ENCODE measurements around the gene RNF145. TPM values are rescaled to one million over a fixed set of nuclear protein-coding genes. Genes with fewer than 3 reads are reported as not detected.

Gene RNF145
- total and polyA plus RNA-seq, 2 of the 13 experiments (the other 11 are each of a cell fraction or from before 2014, with no cell fraction given) = 24.6 TPM

DNA sequence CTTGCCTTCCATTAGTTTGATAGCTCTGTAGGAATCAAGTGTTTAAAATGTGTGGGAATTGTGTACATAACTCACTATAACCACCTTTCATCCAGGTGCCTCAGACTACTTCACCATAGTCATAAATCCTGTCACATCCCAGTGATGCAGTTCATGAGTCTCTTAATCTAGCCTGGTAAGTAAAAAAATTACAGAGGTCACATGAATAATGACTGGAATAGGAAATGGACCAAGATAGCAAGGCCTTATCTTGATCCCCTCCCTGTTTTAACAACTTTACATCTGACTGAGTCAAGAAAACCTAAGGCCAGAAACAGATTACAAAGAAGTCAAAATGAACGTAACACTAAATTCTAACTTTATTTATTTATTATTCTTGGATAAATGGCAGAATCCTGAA is 1.5 kb upstream of the RNF145 start:
- FAIRE-seq (no peak), DNase-seq (ENCODE audit: low spot score) (no peak), ATAC-seq (no peak)
- Histone ChIP-seq H3K27me3 (ENCODE audit: control insufficient read depth in 1 of 2, insufficient read depth in 2 of 2, low read length in 2 of 2) (no peaks in the 10 kb centered on the region; a peak in 1 of 5 replicates), H4K20me1 (ENCODE audit: insufficient read depth, low read length) (no peaks in the 10 kb centered on the region), H2AFZ (ENCODE audit: low read length) (no peak overlapping the region), H3K4me1 (ENCODE audit: insufficient read depth, low read length) (peaks cover 24% of the 10 kb centered on the region), H3K27ac (ENCODE audit: extremely low read length, insufficient read depth, low read length) (no peak overlapping the region), H3K79me2 (ENCODE audit: insufficient read depth, low read length) (peaks cover 31% of the 10 kb centered on the region), H3K36me3 (replicated peaks in 1 of 2; ENCODE audit: control insufficient read depth in 1 of 2, insufficient read depth in 2 of 2, low read length in 2 of 2) (no peaks in the 10 kb centered on the region), H3K9me3 (ENCODE audit: low read length) (no peaks in the 10 kb centered on the region), H3K4me2 (ENCODE audit: low read depth, low read length) (no peak overlapping the region), H3K9ac (ENCODE audit: insufficient read depth, low read depth, low read length) (no peak overlapping the region), H3K4me3 (replicated peaks in 1 of 3; ENCODE audit: insufficient read depth in 1 of 3, low read depth in 2 of 3, low read length in 3 of 3) (no peak overlapping the region)
- CTCF ChIA-PET (ENCODE audit: low intra/inter-chr PET ratio, low total read pairs) = no interaction called here
- no TSS peak for BruUV-seq (replicated peaks)
- 100% methylated on average over 1 of the region's 1 CpG for WGBS (ENCODE audit: low lambda C conversion rate)
- POLR2A ChIA-PET = no interaction called here
- in situ Hi-C loops (cut with HindIII; ENCODE audit: extremely low pct_ligation_motif_present, low pct_unique_long_range_greater_than_20kb) = no loop called here
- TF ChIP-seq MIER2 (CRISPR knock-in tag; IDR thresholded peaks at IDR 0.05) (no peak), ZBTB25 (CRISPR knock-in tag; IDR thresholded peaks at IDR 0.05) (no peak), ZNF850 (CRISPR knock-in tag; conservative IDR thresholded peaks at IDR 0.05) (no peak), BATF2 (CRISPR knock-in tag; IDR thresholded peaks at IDR 0.05) (no peak), ZNF710 (CRISPR knock-in tag; IDR thresholded peaks at IDR 0.05; ENCODE audit: borderline replicate concordance) (no peak), KDM3A (CRISPR knock-in tag; IDR thresholded peaks at IDR 0.05; ENCODE audit: low read depth) (no peak), ZEB1 (IDR thresholded peaks at IDR 0.05; ENCODE audit: insufficient replicate concordance, low read depth) (no peak), IKZF4 (CRISPR knock-in tag; IDR thresholded peaks at IDR 0.05; ENCODE audit: borderline replicate concordance, low read depth, not compliant biosample characterization) (no peak), ZNF619 (CRISPR knock-in tag; IDR thresholded peaks at IDR 0.05) (no peak)
- TF ChIP-seq, protein P1, sequence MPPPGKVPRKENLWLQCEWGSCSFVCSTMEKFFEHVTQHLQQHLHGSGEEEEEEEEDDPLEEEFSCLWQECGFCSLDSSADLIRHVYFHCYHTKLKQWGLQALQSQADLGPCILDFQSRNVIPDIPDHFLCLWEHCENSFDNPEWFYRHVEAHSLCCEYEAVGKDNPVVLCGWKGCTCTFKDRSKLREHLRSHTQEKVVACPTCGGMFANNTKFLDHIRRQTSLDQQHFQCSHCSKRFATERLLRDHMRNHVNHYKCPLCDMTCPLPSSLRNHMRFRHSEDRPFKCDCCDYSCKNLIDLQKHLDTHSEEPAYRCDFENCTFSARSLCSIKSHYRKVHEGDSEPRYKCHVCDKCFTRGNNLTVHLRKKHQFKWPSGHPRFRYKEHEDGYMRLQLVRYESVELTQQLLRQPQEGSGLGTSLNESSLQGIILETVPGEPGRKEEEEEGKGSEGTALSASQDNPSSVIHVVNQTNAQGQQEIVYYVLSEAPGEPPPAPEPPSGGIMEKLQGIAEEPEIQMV (CRISPR knock-in tag; IDR thresholded peaks at IDR 0.05; ENCODE audit: low read depth) = no peak
- intact Hi-C loops (cut with micrococcal nuclease; ENCODE audit: unreplicated experiment) = no loop called here

Measured in HepG2 (cell line).